Right atrium auricular region (tissue), 2 donors: ENCODE data around the gene EPS8. TPM values are rescaled to one million over a fixed set of nuclear protein-coding genes. Genes with fewer than 3 reads are reported as not detected.

ENCODE experiments used
- DNase-seq: peaks from one replicate; pipeline ENCODE4 v3.0.0-alpha.2; 2019; ENCODE audit warnings: low spot score
- H3K27ac ChIP-seq, 2 donors: fragments of 200-600 bp; sonication (generic); 1 replicate in 1 of 2; 2 replicates in 1 of 2; pipeline ENCODE4 v1.5.1; 2016 to 2019
- H3K27me3 ChIP-seq, 2 donors: fragments of 200-600 bp; sonication (generic); one replicate each; pipeline versions ENCODE4 v1.5.1 to v1.6.0; 2017 to 2019
- H3K36me3 ChIP-seq: fragments of 200-600 bp; sonication (generic); one replicate; pipeline ENCODE4 v1.5.1; 2016
- H3K4me1 ChIP-seq, 2 donors: fragments of 200-600 bp; sonication (generic); one replicate each; pipeline versions ENCODE4 v1.5.1 to v1.6.0; 2017 to 2019
- H3K4me3 ChIP-seq, 2 donors: fragments of 200-600 bp; sonication (generic); 1 replicate in 1 of 2; 2 replicates in 1 of 2; pipeline ENCODE4 v1.5.1; 2017 to 2019; ENCODE audit warnings: mild to moderate bottlenecking in 1 of 2, moderate library complexity in 1 of 2
- H3K9me3 ChIP-seq, 2 donors: fragments of 200-600 bp; sonication (generic); one replicate each; pipeline ENCODE4 v1.5.1; 2019
- CTCF ChIP-seq, 2 donors: fragments of 200-600 bp; sonication (generic); IDR thresholded peaks; one replicate each; pipeline ENCODE4 v1.5.1; 2019; ENCODE audit warnings: antibody characterized with exemption in 2 of 2
- total RNA-seq, 2 donors: library from RNA; depleted of rRNA; stranded (reverse); fragments of >200 nt; gene quantifications; one replicate each; pipeline ENCODE4 v1.1.0, GENCODE V29; 2016

EPS8 gene
- total RNA-seq, 2 donors from 2014 or later = 46.9 to 72.3 TPM

GRCh38 chr12:15677726-15678201 is 111.4 kb downstream of the EPS8 start:
- no peak for DNase-seq
- no peaks in the 10 kb centered on the region for H3K36me3 ChIP-seq
- TF ChIP-seq CTCF (IDR thresholded peaks at IDR 0.05) = no peak
- no peaks in the 10 kb centered on the region for H3K9me3 ChIP-seq
- no peaks in the 10 kb centered on the region for H3K4me1 ChIP-seq
- no peak overlapping the region for H3K4me3 ChIP-seq
- no peaks in the 10 kb centered on the region for H3K27me3 ChIP-seq
- H3K27ac ChIP-seq = no peak overlapping the region

GRCh38 chr12:15677228-15677627 is 112.0 kb downstream of the EPS8 start:
- Histone ChIP-seq H3K9me3 (no peaks in the 10 kb centered on the region), H3K36me3 (no peaks in the 10 kb centered on the region), H3K27ac (no peak overlapping the region), H3K4me1 (no peaks in the 10 kb centered on the region), H3K27me3 (no peaks in the 10 kb centered on the region), H3K4me3 (no peak overlapping the region)
- no peak for TF ChIP-seq CTCF (IDR thresholded peaks at IDR 0.05)
- no peak for DNase-seq

GRCh38 chr12:15672671-15673270 is 116.4 kb downstream of the EPS8 start:
- no peak overlapping the region for H3K4me3 ChIP-seq
- H3K27ac ChIP-seq = no peak overlapping the region
- no peaks in the 10 kb centered on the region for H3K36me3 ChIP-seq
- H3K9me3 ChIP-seq = no peaks in the 10 kb centered on the region
- DNase-seq = no peak
- H3K4me1 ChIP-seq = no peaks in the 10 kb centered on the region
- TF ChIP-seq CTCF (IDR thresholded peaks at IDR 0.05) = no peak
- H3K27me3 ChIP-seq = no peaks in the 10 kb centered on the region

GRCh38 chr12:15670756-15671155 is 118.4 kb downstream of the EPS8 start:
- no peaks in the 10 kb centered on the region for H3K27me3 ChIP-seq
- no peak for TF ChIP-seq CTCF (IDR thresholded peaks at IDR 0.05)
- no peak for DNase-seq
- H3K4me1 ChIP-seq = no peaks in the 10 kb centered on the region
- H3K27ac ChIP-seq = no peak overlapping the region
- no peak overlapping the region for H3K4me3 ChIP-seq
- no peaks in the 10 kb centered on the region for H3K9me3 ChIP-seq
- no peaks in the 10 kb centered on the region for H3K36me3 ChIP-seq

GRCh38 chr12:15669256-15669948 is 119.8 kb downstream of the EPS8 start:
- Histone ChIP-seq H3K27ac (no peak overlapping the region), H3K9me3 (no peaks in the 10 kb centered on the region), H3K4me1 (no peaks in the 10 kb centered on the region), H3K27me3 (no peaks in the 10 kb centered on the region), H3K4me3 (no peak overlapping the region), H3K36me3 (peaks cover 6% of the 10 kb centered on the region)
- no peak for TF ChIP-seq CTCF (IDR thresholded peaks at IDR 0.05)
- no peak for DNase-seq
